ENCODE data around the gene MYO7A.

DNA sequence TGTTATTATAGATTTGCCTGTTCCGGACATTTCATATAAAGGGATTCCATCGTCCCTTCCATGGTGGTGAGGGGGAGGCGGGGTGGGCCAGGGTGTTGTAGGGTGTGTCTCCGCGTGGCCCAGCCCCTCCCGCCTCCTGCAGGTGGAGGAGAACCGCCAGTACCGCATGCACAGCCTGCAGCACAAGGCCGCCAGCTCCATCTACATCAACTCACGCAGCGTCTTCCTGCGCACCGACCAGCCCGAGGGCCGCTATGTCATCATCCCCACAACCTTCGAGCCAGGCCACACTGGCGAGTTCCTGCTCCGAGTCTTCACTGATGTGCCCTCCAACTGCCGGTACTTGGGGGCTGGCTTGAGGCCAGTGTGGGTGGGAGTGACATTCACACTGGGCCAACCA lies 7.5 kb upstream of the MYO7A start:
- TF ChIP-seq POLR2A (IDR thresholded peaks at IDR 0.05; ENCODE audit: low read length) (no peak), GATA1 (IDR thresholded peaks at IDR 0.05; ENCODE audit: low read depth, low read length) (no peak)

Measured in erythroblast (primary cell).